Neural cell (in vitro differentiated cells): Measurements from ENCODE around the gene GRAP2. TPM values are rescaled to one million over a fixed set of nuclear protein-coding genes. Genes with fewer than 3 reads are reported as not detected.
"Not testable (repeated sequence)": the region's sequence is repeated elsewhere in the genome, so short reads cannot be mapped to it uniquely, and the experiment has no call there.

ENCODE experiments used
- H2AFZ ChIP-seq: fragments of 200-600, 300-800 bp; sonication (generic), shearing (Covaris generic); 2 replicates; pipeline ENCODE4 v1.6.0; 2014; ENCODE audit warnings: low read depth, mild to moderate bottlenecking, antibody characterized with exemption, low read length, moderate library complexity
- H3F3A ChIP-seq: fragments of 200-600 bp; shearing (Covaris generic); 2 replicates; pipeline ENCODE4 v1.6.1; 2016; ENCODE audit warnings: mild to moderate bottlenecking, moderate library complexity, mixed read lengths, antibody characterized with exemption, low read length; ENCODE audit not compliant: insufficient read depth, poor library complexity, severe bottlenecking
- H3K27ac ChIP-seq: fragments of 200-600, 300-800 bp; sonication (generic), shearing (Covaris generic); 2 replicates; pipeline ENCODE4 v1.5.1; 2014; ENCODE audit warnings: mild to moderate bottlenecking, low read length, moderate library complexity
- H3K27me3 ChIP-seq: fragments of 300-800, 200-600 bp; sonication (generic), shearing (Covaris generic); 2 replicates; pipeline ENCODE4 v1.6.0; 2014; ENCODE audit warnings: mild to moderate bottlenecking, low read depth, low read length, moderate library complexity; ENCODE audit not compliant: insufficient read depth
- H3K36me3 ChIP-seq: fragments of 300-800, 200-600 bp; sonication (generic), shearing (Covaris generic); 2 replicates; pipeline ENCODE4 v1.5.1; 2014; ENCODE audit warnings: mild to moderate bottlenecking, antibody characterized with exemption, low read length, moderate library complexity; ENCODE audit not compliant: insufficient read depth
- H3K4me2 ChIP-seq: fragments of 300-800, 200-600 bp; sonication (generic), shearing (Covaris generic); 2 replicates; pipeline ENCODE4 v1.6.0; 2014; ENCODE audit warnings: mild to moderate bottlenecking, low read length
- H3K4me3 ChIP-seq: fragments of 300-800, 200-600 bp; sonication (generic), shearing (Covaris generic); 2 replicates; pipeline ENCODE4 v1.5.1; 2014; ENCODE audit warnings: mild to moderate bottlenecking, low read length, moderate library complexity
- H3K79me2 ChIP-seq: fragments of 200-600 bp; shearing (Covaris generic); replicated peaks from 2 replicates; pipeline ENCODE4 v1.6.0; 2014; ENCODE audit warnings: mild to moderate bottlenecking, low read length, moderate library complexity; ENCODE audit not compliant: insufficient read depth
- H3K9ac ChIP-seq: fragments of 300-800, 200-600 bp; sonication (generic), shearing (Covaris generic); 2 replicates; pipeline ENCODE4 v1.6.1; 2016; ENCODE audit warnings: mild to moderate bottlenecking, low read length, mixed read lengths
- H3K9me2 ChIP-seq: fragments of 200-600 bp; shearing (Covaris generic); 2 replicates; pipeline ENCODE4 v1.6.1; 2016; ENCODE audit warnings: mild to moderate bottlenecking, low read length, mixed read lengths; ENCODE audit not compliant: insufficient read depth
- H3K9me3 ChIP-seq: fragments of 200-600, 300-800 bp; sonication (generic), shearing (Covaris generic); 2 replicates; pipeline ENCODE4 v1.6.1; 2016; ENCODE audit warnings: mild to moderate bottlenecking, mixed run types, low read length, moderate library complexity, mixed read lengths
- H4K20me1 ChIP-seq: fragments of 200-600 bp; shearing (Covaris generic); 2 replicates; pipeline ENCODE4 v1.6.1; 2016; ENCODE audit warnings: mild to moderate bottlenecking, mixed run types; ENCODE audit not compliant: insufficient read depth
- CTCF ChIP-seq: fragments of 450-650 bp; IDR thresholded peaks from 2 replicates; pipeline ENCODE4 v1.5.1; 2014; ENCODE audit warnings: antibody characterized with exemption, mild to moderate bottlenecking, moderate library complexity; ENCODE audit not compliant: poor library complexity, severe bottlenecking
- EP300 ChIP-seq: fragments of 450-650 bp; conservative IDR thresholded peaks from 2 replicates; pipeline ENCODE4 v1.6.1; 2014; ENCODE audit warnings: antibody characterized with exemption, mild to moderate bottlenecking, moderate library complexity; ENCODE audit not compliant: poor library complexity, severe bottlenecking
- EZH2 ChIP-seq: fragments of 200-600, 300-800 bp; shearing (Covaris generic), sonication (generic); IDR thresholded peaks from 2 replicates; pipeline ENCODE4 v1.6.1; 2014; ENCODE audit warnings: antibody characterized with exemption, low read length, borderline replicate concordance, mild to moderate bottlenecking; ENCODE audit not compliant: insufficient read depth, poor library complexity, severe bottlenecking
- MXI1 ChIP-seq: fragments of 450-650 bp; conservative IDR thresholded peaks from 2 replicates; pipeline ENCODE4 v1.6.1; 2014; ENCODE audit warnings: antibody characterized with exemption, mild to moderate bottlenecking; ENCODE audit not compliant: poor library complexity, severe bottlenecking
- POLR2AphosphoS5 ChIP-seq: IDR thresholded peaks from 2 replicates; pipeline ENCODE4 v1.6.1; 2012
- RAD21 ChIP-seq: fragments of 450-650 bp; conservative IDR thresholded peaks from 2 replicates; pipeline ENCODE4 v1.6.1; 2014; ENCODE audit warnings: antibody characterized with exemption, mild to moderate bottlenecking, moderate library complexity
- SMC3 ChIP-seq: fragments of 450-650 bp; conservative IDR thresholded peaks from 2 replicates; pipeline ENCODE4 v1.6.1; 2014; ENCODE audit warnings: antibody characterized with exemption, mild to moderate bottlenecking, moderate library complexity; ENCODE audit not compliant: poor library complexity
- TAF1 ChIP-seq: IDR thresholded peaks from 2 replicates; pipeline ENCODE4 v1.6.1; 2012; ENCODE audit warnings: low read depth
- polyA plus RNA-seq: library from polyadenylated mRNA; depleted of rRNA; stranded (reverse); fragments of >200 nt; gene quantifications from 2 replicates; pipeline ENCODE4 v1.2.3, GENCODE V29; 2014
- TF ChIP-seq, protein P1 (sequence below): IDR thresholded peaks from 2 replicates; pipeline ENCODE4 v1.6.1; 2012; ENCODE audit warnings: borderline replicate concordance

The GRAP2 gene
- polyA plus RNA-seq, 1 donor from 2014 or later = 0.30 TPM

- Histone ChIP-seq H3F3A (no peaks in the 10 kb centered on the region), H3K36me3 (no peaks in the 10 kb centered on the region)
Measured at GRCh38 chr22:39859903-39860588, 40.8 kb upstream of the GRAP2 start.

DNA sequence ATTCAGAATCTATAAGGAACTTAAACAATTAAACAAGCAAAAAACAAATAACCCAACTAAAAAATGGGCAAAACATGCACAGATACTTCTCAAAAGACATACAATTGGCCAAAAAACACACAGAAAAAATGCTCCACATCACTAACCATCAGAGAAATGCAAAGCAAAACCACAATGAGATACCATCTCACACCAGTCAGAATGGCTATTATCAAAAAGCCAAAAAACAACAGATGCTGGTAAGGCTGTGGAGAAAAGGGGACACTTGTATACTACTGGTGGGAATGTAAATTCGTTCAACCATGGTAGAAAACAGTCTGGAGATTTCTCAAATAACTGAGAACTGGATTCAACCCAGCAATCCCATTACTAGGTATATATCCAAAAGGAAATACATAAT, 32.1 kb upstream of the GRAP2 start:
- Histone ChIP-seq H3K27ac (no peak overlapping the region), H3K27me3 (no peaks in the 10 kb centered on the region), H3K4me3 (no peak overlapping the region), H3F3A (no peaks in the 10 kb centered on the region), H4K20me1 (no peaks in the 10 kb centered on the region), H3K36me3 (no peaks in the 10 kb centered on the region), H3K9me3 (no peaks in the 10 kb centered on the region), H3K4me2 (no peak overlapping the region), H3K79me2 (no peaks in the 10 kb centered on the region), H3K9ac (no peak overlapping the region), H2AFZ (no peak overlapping the region), H3K9me2 (no peaks in the 10 kb centered on the region)
- TF ChIP-seq EP300 (no peak), POLR2AphosphoS5 (no peak), SMC3 (no peak), CTCF (no peak), RAD21 (no peak), TAF1 (no peak), MXI1 (no peak), EZH2 (no peak)
- TF ChIP-seq, protein P1, sequence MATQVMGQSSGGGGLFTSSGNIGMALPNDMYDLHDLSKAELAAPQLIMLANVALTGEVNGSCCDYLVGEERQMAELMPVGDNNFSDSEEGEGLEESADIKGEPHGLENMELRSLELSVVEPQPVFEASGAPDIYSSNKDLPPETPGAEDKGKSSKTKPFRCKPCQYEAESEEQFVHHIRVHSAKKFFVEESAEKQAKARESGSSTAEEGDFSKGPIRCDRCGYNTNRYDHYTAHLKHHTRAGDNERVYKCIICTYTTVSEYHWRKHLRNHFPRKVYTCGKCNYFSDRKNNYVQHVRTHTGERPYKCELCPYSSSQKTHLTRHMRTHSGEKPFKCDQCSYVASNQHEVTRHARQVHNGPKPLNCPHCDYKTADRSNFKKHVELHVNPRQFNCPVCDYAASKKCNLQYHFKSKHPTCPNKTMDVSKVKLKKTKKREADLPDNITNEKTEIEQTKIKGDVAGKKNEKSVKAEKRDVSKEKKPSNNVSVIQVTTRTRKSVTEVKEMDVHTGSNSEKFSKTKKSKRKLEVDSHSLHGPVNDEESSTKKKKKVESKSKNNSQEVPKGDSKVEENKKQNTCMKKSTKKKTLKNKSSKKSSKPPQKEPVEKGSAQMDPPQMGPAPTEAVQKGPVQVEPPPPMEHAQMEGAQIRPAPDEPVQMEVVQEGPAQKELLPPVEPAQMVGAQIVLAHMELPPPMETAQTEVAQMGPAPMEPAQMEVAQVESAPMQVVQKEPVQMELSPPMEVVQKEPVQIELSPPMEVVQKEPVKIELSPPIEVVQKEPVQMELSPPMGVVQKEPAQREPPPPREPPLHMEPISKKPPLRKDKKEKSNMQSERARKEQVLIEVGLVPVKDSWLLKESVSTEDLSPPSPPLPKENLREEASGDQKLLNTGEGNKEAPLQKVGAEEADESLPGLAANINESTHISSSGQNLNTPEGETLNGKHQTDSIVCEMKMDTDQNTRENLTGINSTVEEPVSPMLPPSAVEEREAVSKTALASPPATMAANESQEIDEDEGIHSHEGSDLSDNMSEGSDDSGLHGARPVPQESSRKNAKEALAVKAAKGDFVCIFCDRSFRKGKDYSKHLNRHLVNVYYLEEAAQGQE = no peak

More at GRCh38 chr22:39859903-39860588, 40.8 kb upstream of the GRAP2 start:
- Histone ChIP-seq H3K9ac (no peak overlapping the region), H3K9me3 (no peaks in the 10 kb centered on the region), H3K27me3 (no peaks in the 10 kb centered on the region), H3K79me2 (no peaks in the 10 kb centered on the region), H3K4me2 (no peak overlapping the region), H3K27ac (no peak overlapping the region), H3K9me2 (no peaks in the 10 kb centered on the region), H2AFZ (no peak overlapping the region), H3K4me3 (no peak overlapping the region), H4K20me1 (no peaks in the 10 kb centered on the region)
- no peak for TF ChIP-seq TAF1

DNA sequence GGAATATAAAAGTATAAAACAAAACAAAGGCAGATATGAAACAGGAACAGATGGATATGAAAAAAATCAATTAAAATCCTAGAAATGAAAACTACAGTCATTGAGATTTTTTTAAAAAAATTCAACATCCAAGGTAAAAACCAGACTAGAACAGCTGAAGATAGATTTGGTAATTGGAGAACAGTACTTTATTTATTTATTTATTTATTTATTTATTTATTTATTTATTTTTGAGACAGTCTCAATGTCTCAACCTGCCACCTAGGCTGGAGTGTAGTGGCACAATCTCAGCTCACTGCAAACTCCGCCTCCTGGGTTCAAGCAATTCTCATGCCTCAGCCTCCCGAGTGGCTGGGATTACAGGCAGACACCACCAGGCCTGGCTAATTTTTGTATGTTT, 31.1 kb upstream of the GRAP2 start:
- H3K27ac ChIP-seq, H3K9ac ChIP-seq, H3K4me3 ChIP-seq, H3K79me2 ChIP-seq, H3F3A ChIP-seq, H4K20me1 ChIP-seq, H3K9me2 ChIP-seq, H3K27me3 ChIP-seq, H3K9me3 ChIP-seq, H3K36me3 ChIP-seq, H2AFZ ChIP-seq, H3K4me2 ChIP-seq: not testable (repeated sequence)
